GM21825 (cell line): Measurements from ENCODE around the gene MCAM.

Experiments used
- ATAC-seq: cut with Tn5 transposase; IDR thresholded peaks from one replicate; pipeline ENCODE4 v1.9.1; 2021; ENCODE audit warnings: mild to moderate bottlenecking, moderate library complexity; ENCODE audit not compliant: unreplicated experiment

Gene MCAM

GRCh38 chr11:119316729-119317591 lies at the start of gene MCAM:
TSS of gene MCAM (minus strand) at chr11:119317130. CDS start at chr11:119317101, 29 bp downstream.
- ATAC-seq: no peak

GRCh38 chr11:119365071-119365591 lies 48.2 kb upstream of the MCAM start:
- no peak for ATAC-seq

- ATAC-seq: no peak
Observed at GRCh38 chr11:119363851-119364590, 47.1 kb upstream of the MCAM start.

GRCh38 chr11:119363081-119363850 lies 46.3 kb upstream of the MCAM start:
- no peak for ATAC-seq

- no peak for ATAC-seq
Observed at GRCh38 chr11:119362741-119363080, 45.8 kb upstream of the MCAM start.

GRCh38 chr11:119361941-119362725 lies 45.2 kb upstream of the MCAM start:
- ATAC-seq: no peak

GRCh38 chr11:119361056-119361787 lies 44.3 kb upstream of the MCAM start:
- no peak for ATAC-seq

GRCh38 chr11:119359365-119360214 lies 42.7 kb upstream of the MCAM start:
- ATAC-seq: no peak

GRCh38 chr11:119357074-119357473 lies 40.1 kb upstream of the MCAM start:
- ATAC-seq: no peak

GRCh38 chr11:119356349-119357031 lies 39.6 kb upstream of the MCAM start:
- peak; percentile 63 for ATAC-seq

- ATAC-seq: no peak
Observed at GRCh38 chr11:119355091-119355843, 38.3 kb upstream of the MCAM start.

- no peak for ATAC-seq
Observed at GRCh38 chr11:119352857-119353260, 35.9 kb upstream of the MCAM start.

GRCh38 chr11:119351232-119351631 lies 34.3 kb upstream of the MCAM start:
- ATAC-seq: no peak

GRCh38 chr11:119350302-119350701 lies 33.4 kb upstream of the MCAM start:
- no peak for ATAC-seq

- no peak for ATAC-seq
Observed at GRCh38 chr11:119347940-119348605, 31.1 kb upstream of the MCAM start.

- ATAC-seq: no peak
Observed at GRCh38 chr11:119347242-119347641, 30.3 kb upstream of the MCAM start.

- ATAC-seq: no peak
Observed at GRCh38 chr11:119346605-119347004, 29.7 kb upstream of the MCAM start, which contains the start of gene MFRP. TSS of gene MFRP (minus strand) at chr11:119346705. CDS start at chr11:119346513, 192 bp downstream.
